NCI-H1694 (cell line): ENCODE results near the gene C2orf76.

Experiments used
- DNase-seq: peaks from one replicate; lab custom pipeline; 2025; lab: John Stamatoyannopoulos, UW

Gene C2orf76

GRCh38 chr2:119338272-119338671 is 28.4 kb downstream of the C2orf76 start:
- DNase-seq: no peak

GRCh38 chr2:119337749-119338148 is 28.9 kb downstream of the C2orf76 start:
- no peak for DNase-seq

GRCh38 chr2:119333833-119334232 is 32.8 kb downstream of the C2orf76 start:
- DNase-seq: no peak

GRCh38 chr2:119333360-119333759 is 33.3 kb downstream of the C2orf76 start:
- DNase-seq: no peak

- DNase-seq: no peak
Measured at GRCh38 chr2:119332953-119333352, 33.7 kb downstream of the C2orf76 start.

- DNase-seq: no peak
Measured at GRCh38 chr2:119327431-119327830, 39.2 kb downstream of the C2orf76 start.

- DNase-seq: no peak
Measured at GRCh38 chr2:119326938-119327337, 39.7 kb downstream of the C2orf76 start.

- DNase-seq: no peak
Measured at GRCh38 chr2:119324685-119325270, 41.9 kb downstream of the C2orf76 start.

- DNase-seq: no peak
Measured at GRCh38 chr2:119323459-119323858, 43.2 kb downstream of the C2orf76 start.

- no peak for DNase-seq
Measured at GRCh38 chr2:119319593-119319992, 47.0 kb downstream of the C2orf76 start.

GRCh38 chr2:119317554-119317953 is 49.1 kb downstream of the C2orf76 start:
- no peak for DNase-seq

- no peak for DNase-seq
Measured at GRCh38 chr2:119316066-119316465, 50.6 kb downstream of the C2orf76 start.

GRCh38 chr2:119315241-119315925 is 51.3 kb downstream of the C2orf76 start:
- no peak for DNase-seq

GRCh38 chr2:119311831-119312230 is 54.8 kb downstream of the C2orf76 start:
- DNase-seq: no peak

GRCh38 chr2:119311371-119311770 is 55.3 kb downstream of the C2orf76 start:
- DNase-seq: no peak

- no peak for DNase-seq
Measured at GRCh38 chr2:119308793-119309330, 57.8 kb downstream of the C2orf76 start.

- DNase-seq: no peak
Measured at GRCh38 chr2:119307419-119308140, 59.1 kb downstream of the C2orf76 start.

GRCh38 chr2:119306196-119306590 is 60.4 kb downstream of the C2orf76 start:
- DNase-seq: no peak

- DNase-seq: no peak
Measured at GRCh38 chr2:119305497-119306195, 61.0 kb downstream of the C2orf76 start.

- no peak for DNase-seq
Measured at GRCh38 chr2:119304847-119305246, 61.8 kb downstream of the C2orf76 start.

- no peak for DNase-seq
Measured at GRCh38 chr2:119301413-119301812, 65.2 kb downstream of the C2orf76 start.

GRCh38 chr2:119295688-119296375 is 70.8 kb downstream of the C2orf76 start:
- no peak for DNase-seq
